ENCODE data around the gene DDX3X.
"Not testable (repeated sequence)": the region's sequence is repeated elsewhere in the genome, so short reads cannot be mapped to it uniquely, and the experiment has no call there.

The DDX3X gene

DNA sequence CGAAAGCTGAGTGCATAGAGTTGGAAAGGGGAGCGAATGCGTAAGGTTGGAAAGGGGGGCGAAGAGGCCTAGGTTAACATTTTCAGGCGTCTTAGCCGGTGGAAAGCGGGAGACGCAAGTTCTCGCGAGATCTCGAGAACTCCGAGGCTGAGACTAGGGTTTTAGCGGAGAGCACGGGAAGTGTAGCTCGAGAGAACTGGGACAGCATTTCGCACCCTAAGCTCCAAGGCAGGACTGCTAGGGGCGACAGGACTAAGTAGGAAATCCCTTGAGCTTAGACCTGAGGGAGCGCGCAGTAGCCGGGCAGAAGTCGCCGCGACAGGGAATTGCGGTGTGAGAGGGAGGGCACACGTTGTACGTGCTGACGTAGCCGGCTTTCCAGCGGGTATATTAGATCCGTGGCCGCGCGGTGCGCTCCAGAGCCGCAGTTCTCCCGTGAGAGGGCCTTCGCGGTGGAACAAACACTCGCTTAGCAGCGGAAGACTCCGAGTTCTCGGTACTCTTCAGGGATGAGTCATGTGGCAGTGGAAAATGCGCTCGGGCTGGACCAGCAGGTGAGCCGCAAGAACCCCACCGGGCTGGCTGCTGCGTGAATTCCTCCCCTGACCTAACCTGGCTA, at the start of gene DDX3X:
Gene DDX3X (plus strand): TSS at position 419 of the 619 bp plus-strand sequence. CDS start 91 bp downstream, at position 510.
- peak; percentile 88 for DNase-seq

DNA sequence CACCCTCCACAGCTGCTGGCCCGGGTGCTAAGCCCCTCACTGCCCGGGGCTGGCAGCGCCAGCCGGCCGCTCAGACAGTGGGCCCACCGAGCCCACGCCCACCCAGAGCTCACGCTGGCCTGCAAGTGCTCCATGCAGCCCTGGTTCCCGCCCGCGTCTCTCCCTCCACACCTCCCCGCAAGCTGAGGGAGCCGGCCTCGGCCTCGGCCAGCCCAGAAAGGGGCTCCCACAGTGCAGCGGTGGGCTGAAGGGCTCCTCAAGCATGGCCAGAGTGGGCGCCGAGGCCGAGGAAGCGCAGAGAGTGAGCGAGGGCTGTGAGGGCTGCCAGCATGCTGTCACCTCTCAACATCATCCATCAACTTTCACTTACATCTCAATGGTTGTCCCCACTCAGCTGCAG, 48.0 kb upstream of the DDX3X start:
- not testable (repeated sequence) for DNase-seq

DNA sequence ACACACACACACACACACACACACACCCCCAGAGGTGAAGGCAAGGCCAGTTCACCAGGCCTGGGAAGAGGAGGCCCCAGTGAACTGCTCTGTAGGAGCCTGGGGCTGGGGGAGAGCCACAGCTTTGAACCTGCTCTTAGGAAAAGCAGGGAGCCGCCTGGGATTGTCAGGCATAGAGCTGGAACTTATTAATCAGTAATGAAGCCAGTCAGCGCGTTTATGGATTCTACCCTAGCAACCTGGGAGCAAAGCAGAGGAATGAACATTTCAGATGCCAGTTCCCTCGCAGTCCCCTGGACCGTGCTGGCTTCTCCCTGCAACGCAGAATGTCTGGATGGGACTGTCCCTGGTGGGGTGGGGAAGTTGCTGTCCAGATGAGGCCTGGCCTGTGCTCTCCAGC, 45.3 kb upstream of the DDX3X start:
- no peak for DNase-seq

DNA sequence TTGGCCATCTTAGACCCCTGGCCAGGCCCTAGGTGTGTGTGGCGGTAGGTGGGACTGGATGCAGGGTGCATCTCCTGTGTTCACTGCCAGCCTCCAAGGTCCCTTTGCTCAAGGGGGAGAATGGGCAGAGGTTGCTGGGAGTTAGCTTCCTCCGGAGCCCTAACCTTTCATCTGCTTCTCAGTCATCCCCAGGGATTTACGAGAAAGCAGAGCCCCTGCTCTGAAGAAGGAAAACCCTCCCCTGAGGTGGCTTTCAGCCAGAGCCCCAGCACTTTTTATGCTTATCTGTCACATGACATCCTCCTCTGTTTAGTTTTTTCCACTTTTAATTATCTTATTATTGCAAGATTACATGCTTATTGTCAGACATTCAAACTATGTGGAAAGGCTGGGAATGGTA, 44.9 kb upstream of the DDX3X start:
- DNase-seq = no peak

DNA sequence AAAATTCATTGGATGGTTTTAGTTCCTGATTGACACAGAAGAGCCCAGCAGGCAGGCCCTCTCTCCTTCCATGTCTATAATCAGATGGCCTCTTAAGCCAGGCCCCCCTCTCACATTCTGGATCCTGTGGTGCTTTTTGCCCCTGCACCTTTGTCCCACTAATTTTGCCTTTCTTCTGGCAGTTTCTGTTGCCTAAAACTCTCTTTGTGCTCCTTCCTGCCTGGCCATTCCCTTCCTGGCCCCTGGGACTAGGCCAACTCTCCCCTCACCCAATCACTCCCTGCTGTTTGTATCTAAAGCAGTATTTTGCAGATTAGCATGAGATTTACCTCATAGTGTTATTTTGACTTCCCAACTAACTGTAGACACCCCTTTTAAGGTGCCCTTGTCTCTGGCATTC, 42.7 kb upstream of the DDX3X start:
- DNase-seq = no peak

DNA sequence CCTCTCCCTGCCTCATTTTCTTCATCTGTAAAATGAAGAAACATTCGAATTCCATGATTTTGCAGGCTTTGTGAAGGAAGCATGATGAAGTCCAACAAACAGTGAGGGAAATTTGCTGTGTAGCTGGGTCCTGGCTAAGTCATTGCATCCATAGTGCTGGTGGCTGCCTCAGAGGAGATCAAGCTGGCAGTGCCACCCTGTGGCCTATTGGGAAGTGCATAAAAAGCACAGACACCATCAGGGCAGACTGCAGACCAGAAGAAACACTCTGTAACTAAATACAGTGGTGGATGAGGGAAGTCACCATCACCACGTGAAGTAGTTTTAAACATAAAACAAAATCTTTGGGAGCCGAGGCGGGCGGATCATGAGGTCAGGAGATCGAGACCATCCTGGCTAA, 40.7 kb upstream of the DDX3X start:
- DNase-seq = no peak

DNA sequence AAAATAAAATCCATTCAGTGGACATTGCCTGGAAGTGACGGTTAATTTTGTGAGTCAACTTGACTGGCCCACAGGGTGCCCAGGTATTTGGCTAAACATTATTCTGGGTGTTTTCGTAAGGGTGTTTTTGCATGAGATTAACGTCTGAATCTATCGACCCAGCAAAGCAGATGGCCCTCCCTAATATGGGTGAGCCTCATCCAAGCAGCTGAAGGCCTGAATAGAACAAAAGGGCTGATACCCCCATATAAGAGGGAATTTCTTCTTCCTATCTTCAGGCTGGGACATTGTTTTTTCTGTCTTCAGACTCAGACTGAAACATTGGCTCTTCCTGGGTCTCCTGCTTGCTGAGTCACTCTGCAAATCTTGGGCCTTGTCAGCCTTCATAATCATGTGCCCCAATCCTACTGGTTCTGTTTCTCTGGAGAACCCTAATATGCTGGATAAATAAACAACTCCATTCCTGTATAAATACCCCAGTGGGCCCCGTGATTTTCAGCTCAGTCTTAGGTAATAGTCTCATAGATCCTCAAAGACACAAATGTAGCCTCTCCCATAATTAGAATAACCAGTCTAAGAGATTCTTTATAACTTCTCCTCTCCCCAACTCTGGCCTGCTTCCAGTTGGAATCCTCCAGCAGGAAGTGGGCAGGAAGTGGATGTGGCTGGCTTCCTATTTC, 33.1 kb upstream of the DDX3X start:
- DNase-seq = no peak

DNA sequence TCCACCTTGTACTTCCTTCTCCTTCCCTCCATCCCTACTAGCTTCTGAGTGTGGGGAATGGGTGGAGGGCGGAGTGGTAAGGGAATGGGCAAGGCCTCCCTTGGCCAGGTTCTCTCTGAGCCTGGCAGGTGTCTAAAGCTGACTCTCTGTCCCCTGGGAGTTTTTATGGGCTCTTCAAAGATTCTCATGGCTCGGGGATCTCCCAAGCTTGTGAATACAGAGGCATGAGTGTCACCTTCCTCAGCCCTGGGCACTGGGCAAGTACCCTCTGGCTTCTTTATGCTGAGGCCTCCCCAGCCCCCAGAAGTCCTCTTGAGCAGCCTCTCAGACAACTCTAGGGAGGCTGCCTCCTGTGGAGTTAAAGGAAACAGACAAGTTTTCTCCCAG, 32.5 kb upstream of the DDX3X start:
- no peak for DNase-seq

DNA sequence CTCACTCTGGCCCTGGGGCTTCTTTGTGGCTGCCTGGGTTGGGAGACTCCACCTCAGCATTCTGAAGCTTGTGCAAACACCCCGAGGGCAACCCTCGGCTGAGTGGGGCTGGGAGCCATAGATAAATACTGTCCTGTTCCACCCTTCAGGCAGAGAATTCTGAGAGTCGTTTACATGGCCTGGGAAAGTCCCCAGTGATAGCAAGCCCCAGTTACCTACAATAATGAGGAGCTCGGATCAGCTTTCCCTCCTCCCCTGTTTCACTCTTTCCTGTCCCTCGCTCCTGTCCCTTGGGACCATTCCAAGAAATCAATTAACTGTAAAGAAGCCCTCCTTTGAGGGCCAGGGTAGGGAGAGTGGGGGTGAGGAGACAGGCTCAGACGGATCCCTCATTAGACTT, 31.6 kb upstream of the DDX3X start:
- DNase-seq = no peak

DNA sequence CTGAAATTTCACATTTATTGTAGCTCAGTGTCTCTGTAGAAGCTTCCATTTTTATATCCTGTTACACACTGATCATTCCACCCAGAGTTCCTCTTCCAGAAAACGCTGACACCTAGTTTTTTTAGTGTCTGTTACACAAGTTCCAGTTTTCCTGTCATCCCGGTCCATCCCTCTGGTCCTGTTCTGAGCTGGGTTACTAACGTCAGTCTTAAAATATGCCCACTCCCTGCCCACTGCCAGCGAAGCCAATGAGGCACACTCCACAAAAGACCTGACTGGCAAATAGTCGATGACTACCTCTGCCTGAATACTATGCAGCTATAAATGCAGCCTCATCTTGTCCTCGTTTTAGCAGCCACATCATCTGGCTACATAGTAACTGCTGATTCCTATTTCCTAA, 30.9 kb upstream of the DDX3X start:
- DNase-seq = no peak

DNA sequence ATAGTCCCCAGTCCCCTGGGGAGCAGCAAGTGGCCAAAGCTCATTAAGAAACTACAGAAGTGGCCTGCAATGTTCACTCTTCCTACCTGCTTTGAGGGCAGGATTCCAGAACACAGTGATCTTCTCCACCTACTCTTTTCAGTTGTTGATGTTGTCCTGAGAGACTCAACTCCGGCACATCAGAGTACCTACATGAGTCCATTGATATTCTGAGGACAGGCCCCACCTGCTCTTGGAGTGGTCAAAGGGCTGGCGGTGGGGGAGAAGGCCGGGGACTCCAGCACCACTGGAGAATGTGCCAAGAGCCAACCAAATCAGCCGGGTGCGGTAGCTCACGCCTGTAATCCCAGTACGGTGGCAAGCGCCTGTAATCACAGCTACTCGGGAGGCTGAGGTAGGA, 29.8 kb upstream of the DDX3X start:
- no peak for DNase-seq

DNA sequence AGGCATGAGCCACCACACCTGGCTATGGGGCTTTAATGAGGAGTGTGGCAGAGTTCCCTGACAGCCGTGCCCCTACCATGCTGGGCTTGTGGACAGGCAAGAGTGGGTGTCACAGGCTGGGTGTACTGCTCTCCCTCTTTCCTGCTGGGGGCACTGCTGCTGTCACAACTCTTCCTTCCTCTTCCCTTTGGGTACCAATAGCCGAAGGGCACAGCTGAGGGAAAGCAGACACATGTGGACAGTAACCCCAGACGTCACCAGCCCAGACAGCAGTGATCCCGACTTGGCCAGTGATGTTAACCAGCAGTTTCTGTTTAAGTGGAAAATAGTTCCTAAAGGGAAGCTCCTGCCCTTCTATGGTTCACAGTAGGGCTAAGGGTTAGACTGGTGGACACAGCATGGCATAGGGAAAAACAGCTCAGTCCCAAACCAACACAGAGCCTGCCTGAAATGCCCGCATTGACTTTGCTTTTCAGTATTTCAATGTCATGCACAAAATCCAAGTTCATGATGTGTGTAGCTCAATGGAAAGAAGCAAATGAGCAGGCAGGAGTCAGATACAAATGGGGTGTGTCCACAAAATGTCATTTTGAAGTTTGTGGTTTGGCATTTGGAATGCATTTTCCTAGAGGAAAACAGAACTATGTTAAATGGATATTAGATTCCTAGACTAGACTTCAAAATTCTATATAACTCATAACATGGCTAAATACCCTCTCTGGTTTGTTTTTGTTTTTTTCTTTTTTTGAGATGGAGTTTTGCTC, 24.9 kb upstream of the DDX3X start:
- peak; percentile 1 for DNase-seq

DNA sequence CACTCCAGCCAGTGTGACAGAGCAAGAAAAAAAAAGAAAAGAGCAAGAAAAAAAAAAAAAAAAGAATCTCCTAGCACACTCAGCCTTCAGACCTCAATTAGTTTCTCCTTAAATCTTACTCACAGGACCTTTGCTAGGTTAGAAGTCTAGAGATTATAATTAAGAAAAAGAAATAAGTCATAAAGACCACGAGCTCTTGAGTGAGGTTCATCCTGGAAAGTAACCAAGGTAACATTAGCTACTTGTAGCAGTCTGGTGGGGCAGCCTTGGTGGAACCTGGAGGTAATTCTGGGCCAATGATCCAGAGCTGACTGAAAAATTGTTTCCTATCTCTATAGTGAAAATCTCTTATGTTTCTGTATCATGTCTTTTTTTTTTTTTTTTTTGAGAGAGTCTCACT, 21.2 kb upstream of the DDX3X start:
- DNase-seq = no peak

DNA sequence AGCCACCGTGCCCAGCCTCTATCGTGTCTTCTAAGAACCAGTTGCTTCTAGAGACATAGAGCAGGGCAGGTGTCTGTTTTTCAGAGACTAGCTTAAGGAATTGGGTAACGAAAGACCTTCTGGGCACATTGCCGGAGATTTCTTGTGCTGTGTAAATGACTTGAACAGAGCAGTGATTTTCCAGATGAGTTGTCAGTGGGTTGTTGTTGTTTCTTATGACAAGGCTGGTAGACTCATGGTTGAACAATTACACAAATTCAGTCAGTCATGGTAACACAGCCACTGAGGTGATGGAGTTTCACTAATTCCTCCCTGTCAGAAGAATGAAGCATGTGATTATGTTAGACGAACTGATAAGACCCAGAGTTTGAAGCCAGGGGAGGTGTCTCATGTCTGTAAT, 20.5 kb upstream of the DDX3X start:
- no peak for DNase-seq

DNA sequence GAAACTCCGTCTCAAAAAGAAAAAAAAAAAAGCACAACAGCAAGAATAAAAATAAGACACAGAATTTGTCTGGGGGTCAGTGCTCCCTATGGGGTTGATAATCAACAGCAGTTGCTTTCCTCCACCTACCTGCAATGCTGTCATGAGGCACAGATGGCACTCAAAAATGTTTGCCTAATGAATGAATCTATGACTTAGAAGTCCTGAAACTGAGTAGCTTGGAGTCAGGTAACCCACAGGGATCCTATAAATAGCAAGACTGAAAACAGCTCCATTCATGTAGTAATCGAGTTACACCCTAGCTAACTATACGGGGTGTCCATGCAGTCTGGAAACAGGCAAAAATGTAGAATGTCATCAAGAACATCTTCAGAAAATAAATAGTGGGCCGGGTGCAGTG, 19.8 kb upstream of the DDX3X start:
- no peak for DNase-seq

DNA sequence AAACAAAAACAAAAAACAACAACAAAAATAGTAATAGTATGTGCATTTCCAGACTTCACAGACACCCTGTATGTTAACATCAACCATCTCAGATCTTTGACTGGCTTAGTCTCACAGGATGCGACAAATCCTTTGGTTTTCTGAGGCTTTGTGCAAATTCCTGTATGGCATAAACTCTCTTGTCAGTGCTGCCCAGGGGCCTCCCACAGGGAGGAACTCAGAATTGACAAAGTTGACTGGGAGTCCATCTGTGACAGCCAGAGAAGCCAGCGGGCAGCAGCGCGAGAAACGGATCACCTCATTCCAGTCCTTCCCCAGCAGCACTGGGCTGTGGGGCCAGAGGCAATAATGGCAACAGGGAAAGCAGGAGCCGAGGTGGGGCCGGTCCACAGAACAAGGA, 19.1 kb upstream of the DDX3X start:
- DNase-seq = no peak

DNA sequence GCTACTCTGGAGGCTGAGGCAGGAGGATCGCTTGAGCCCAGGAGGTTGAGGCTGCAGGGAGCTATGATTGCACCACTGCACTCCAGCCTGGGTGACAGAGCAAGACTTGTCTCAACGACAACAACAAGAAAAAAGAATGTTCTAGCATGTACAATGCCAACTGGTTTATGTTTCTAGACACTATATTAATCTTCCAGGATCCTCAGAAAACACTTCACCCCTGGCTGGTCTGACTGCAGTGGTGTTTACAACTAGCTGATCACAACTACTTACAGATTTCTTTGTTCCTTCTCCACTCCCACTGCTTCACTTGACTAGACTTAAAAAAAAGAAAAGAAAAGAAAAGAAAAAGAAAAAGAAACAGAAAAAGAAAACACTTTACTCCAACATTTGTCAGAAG, 17.7 kb upstream of the DDX3X start:
- not testable (repeated sequence) for DNase-seq

DNA sequence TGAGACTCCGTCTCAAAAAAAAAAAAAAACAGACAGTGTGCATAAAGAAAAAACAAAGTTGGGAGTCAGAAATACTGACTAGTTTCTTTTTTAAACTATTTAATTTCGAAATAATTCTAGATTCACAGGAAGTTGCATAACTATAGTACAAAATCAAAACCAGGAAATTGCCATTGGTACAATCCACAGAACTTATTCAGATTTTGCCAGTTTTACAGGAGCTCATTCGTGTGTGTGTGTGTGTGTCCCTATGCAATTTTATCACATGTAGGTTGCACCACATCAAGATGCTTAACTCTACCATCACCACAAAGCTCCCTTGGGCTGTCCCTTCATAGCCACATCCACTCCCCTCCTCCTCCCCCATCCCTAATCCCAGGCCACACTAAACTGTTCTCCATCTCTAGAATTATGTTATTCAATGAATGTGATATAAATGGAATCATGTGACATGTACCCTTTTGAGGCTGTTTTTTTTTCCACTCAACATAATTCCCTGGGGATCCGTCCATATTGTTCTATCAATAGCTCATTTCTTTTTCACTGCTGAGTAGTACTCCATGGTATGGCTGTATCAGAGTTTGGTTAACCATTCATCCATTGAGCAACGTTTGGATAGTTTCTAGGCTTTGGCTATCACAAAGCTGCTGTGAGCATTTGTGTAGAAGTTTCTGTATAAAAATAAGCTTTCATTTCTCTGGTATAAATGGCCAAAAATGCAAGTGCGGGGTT, 16.3 kb upstream of the DDX3X start:
- no peak for DNase-seq

DNA sequence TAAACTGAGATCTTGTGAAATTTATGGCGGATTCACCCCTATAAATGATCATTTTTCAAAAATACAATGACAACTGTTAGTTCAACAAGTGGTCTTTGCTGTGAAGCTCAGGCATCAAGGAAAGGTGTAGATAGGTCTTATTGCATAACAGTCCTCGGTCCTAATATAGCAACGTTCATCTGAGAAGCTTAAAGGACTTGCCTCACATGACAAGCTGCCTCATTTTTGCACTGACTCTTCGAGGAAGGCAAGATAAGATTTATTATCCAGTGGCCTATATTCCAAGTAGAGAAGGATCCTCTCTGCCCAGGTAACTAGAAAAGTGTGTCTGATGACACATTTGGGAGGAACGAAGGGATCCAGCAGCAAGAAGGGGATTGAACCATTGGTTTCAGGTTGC, 13.6 kb upstream of the DDX3X start:
- DNase-seq = no peak

DNA sequence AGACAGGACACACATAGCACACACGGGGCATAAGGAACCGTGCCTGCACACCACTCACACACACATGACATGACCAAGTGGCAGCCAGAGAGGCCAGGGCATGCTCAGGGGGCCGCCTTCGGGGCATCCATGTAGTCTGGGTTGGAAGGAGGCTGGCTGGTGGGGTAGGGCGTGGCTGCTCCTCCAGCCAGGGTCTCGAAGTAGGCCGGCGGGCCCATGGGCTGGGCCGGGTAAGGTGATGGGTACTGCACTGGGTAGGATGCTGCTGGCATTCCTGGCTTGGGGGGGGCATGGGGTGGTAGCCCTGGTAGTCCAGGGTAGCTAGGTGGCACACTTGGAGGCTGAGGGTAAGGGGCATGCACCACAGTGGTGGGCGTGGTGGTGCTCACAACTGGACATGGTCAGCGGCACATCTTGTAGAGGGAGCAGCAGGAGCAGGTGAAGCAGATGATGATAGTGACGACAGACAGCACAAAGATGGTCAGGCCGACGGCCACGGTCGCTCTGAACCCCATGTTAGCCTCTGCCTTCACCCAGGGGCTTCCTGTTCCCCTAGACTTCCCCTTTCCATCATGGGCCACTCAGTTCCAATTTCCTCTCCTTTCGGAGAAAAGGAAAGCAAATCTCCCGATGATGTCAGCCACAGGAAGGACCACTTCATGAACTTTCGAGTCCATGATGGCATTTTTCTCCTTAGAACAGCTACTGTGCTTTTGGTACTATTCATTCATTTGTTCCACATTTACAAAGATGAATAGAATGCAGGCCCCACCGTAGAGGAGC, 10.9 kb upstream of the DDX3X start:
- no peak for DNase-seq

DNA sequence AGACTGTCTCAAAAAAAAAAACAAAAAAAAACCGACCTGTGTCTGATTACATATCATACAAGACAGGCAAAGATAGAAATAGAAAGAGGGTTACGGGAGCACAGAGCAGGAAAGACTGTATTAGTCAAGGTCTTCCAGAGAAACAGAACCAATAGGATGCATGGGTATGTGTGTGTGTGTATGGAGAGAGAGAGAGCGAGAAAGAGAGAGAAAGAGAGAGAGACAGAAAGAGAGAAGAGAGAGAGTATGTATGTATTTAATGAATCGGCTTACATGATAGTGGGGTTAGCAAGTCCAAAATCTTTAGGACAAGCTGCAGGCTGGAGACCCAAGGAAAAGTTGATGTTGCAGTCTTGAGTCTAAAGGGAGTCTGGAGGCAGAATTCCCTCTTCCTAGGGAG, 7.5 kb upstream of the DDX3X start:
- no peak for DNase-seq

DNA sequence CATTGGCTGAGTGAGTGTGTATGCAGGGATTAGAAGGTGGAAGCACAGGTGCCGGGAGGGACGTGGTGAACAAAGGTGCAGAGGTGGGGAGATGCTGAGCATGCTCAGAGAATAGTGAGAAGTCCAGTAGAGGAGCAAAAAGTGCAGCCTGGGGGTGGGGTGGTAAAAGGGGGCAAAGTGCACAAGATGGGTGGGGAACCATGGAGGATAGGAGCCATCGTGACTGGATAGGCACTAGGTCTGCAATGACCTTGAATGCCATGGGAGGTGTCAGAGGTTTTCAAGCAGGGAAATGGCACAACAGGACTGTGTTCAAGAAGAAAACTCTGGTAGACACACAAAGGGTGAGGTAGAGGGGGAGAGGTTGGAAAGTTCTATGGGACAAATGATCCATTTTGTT, 6.6 kb upstream of the DDX3X start:
- no peak for DNase-seq

DNA sequence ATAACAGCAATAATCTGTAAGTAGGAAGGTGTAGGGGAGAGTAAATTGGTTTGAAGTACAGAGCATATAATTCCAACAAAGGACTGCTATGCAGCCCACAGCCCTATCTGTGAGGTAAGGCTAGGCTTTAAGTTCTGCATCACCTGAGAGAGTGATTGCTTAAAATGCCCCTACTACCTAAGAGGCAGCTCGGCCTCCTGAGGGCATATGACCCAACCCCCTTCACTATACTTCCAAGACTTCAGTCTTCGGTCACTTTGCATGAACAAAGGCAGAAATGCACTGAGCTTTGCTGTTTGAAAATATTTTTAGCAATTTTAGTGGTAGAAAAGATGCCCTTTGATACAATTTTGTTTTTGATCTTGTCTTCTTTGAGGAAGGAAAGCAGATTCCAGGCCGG, 4.9 kb upstream of the DDX3X start:
- DNase-seq = no peak

Measured in CD4-positive, alpha-beta T cell treated with Interleukin-12 subunit alpha and Interleukin-12 subunit beta, for 1 hour (primary cell).